Activated naive CD4-positive, alpha-beta T cell treated with Interleukin-2 at 50 U/mL for 16 hours (primary cell): Measurements from ENCODE around the gene MZT2B.
A peak's percentile ranks its signal among the peaks of the same experiment; 100 is the strongest.
"Not testable (repeated sequence)": the region's sequence is repeated elsewhere in the genome, so short reads cannot be mapped to it uniquely, and the experiment has no call there.

Experiments used
- DNase-seq: peaks from one replicate; pipeline ENCODE4 v3.0.0-alpha.2; 2020

MZT2B gene

GRCh38 chr2:130181880-130182682, at the start of gene MZT2B:
MZT2B (plus strand) TSS chr2:130182262; CDS start chr2:130182283, 21 bp downstream.
- peak; percentile 92 for DNase-seq

- no peak for DNase-seq
Observed at GRCh38 chr2:130135692-130136541, 46.1 kb upstream of the MZT2B start.

GRCh38 chr2:130136546-130136945, 45.5 kb upstream of the MZT2B start:
- not testable (repeated sequence) for DNase-seq

- DNase-seq, result not testable (repeated sequence)
Observed at GRCh38 chr2:130137118-130137517, 44.9 kb upstream of the MZT2B start.

GRCh38 chr2:130138326-130138725, 43.7 kb upstream of the MZT2B start:
- not testable (repeated sequence) for DNase-seq

- not testable (repeated sequence) for DNase-seq
Observed at GRCh38 chr2:130138841-130139251, 43.2 kb upstream of the MZT2B start.

- DNase-seq, result not testable (repeated sequence)
Observed at GRCh38 chr2:130139331-130140280, 42.5 kb upstream of the MZT2B start.

GRCh38 chr2:130140516-130140915, 41.5 kb upstream of the MZT2B start:
- DNase-seq, result not testable (repeated sequence)

- not testable (repeated sequence) for DNase-seq
Observed at GRCh38 chr2:130141002-130141401, 41.1 kb upstream of the MZT2B start.

- not testable (repeated sequence) for DNase-seq
Observed at GRCh38 chr2:130141645-130142370, 40.3 kb upstream of the MZT2B start.

GRCh38 chr2:130142396-130143265, 39.4 kb upstream of the MZT2B start:
- not testable (repeated sequence) for DNase-seq

- DNase-seq, result not testable (repeated sequence)
Observed at GRCh38 chr2:130143266-130144039, 38.6 kb upstream of the MZT2B start.

- peak; percentile 61 for DNase-seq
Observed at GRCh38 chr2:130145006-130145414, 37.1 kb upstream of the MZT2B start, which contains the start of gene CCDC74B. CCDC74B (minus strand) TSS chr2:130145112; CDS start chr2:130144996, 116 bp downstream.

- DNase-seq, result not testable (repeated sequence)
Observed at GRCh38 chr2:130148515-130148914, 33.5 kb upstream of the MZT2B start.

GRCh38 chr2:130150181-130151144, 31.6 kb upstream of the MZT2B start:
- DNase-seq, result no peak

GRCh38 chr2:130151145-130151512, 30.9 kb upstream of the MZT2B start:
- DNase-seq, result not testable (repeated sequence)

- DNase-seq, result not testable (repeated sequence)
Observed at GRCh38 chr2:130152136-130152815, 29.8 kb upstream of the MZT2B start.
